ENCODE data around the gene CC2D1A. TPM values are rescaled to one million over a fixed set of nuclear protein-coding genes. Genes with fewer than 3 reads are reported as not detected.

CC2D1A gene
- total and polyA plus RNA-seq, 4 donors = 7.4 to 12.0 (median 9.9) TPM

DNA sequence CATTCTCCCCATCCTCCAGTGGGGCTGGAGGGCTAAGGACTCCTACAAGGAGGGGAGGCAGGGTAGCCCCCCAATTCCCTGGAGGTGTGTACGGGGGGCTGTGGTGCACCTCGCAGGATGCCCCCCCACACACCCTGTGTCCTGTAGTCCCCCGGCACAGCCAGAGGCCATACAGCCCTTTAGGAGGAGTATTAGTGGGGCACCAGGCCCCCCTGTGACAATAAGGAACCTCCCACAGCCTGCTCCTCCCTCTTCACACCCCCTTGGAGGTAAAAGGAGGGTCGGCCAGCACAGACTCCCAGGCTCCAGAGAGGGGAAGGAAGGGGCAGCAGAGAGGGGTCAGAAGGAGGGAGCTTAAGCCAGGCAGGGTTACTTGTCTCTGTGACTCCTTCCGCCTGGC, 29.2 kb upstream of the CC2D1A start, which contains the start of gene NANOS3:
TSS of gene NANOS3 (plus strand) at position 301 of the 400 bp plus-strand sequence. CDS start 115 bp downstream, outside the sequence.
- 49% methylated on average over 5 of the region's 5 CpGs for WGBS
- Histone ChIP-seq H3K9me3 (ENCODE audit: control insufficient read depth in 4 of 4, low read length in 3 of 4) (no peaks in the 10 kb centered on the region), H3K27me3 (ENCODE audit: control insufficient read depth in 4 of 4, insufficient read depth in 4 of 4, low read length in 3 of 4) (no peaks in the 10 kb centered on the region), H3K27ac (ENCODE audit: low read depth in 1 of 2, low read length in 2 of 2) (no peak within 1 kb of the TSS), H3K36me3 (ENCODE audit: control insufficient read depth in 4 of 4, insufficient read depth in 3 of 4, low read depth in 1 of 4, low read length in 3 of 4) (no peaks in the 10 kb centered on the region), H3K4me3 (ENCODE audit: low read depth in 1 of 3, low read length in 3 of 3) (no peak within 1 kb of the TSS), H3K9ac (ENCODE audit: low read depth in 1 of 2, low read length in 2 of 2) (no peak within 1 kb of the TSS), H3K4me1 (ENCODE audit: control insufficient read depth in 4 of 4, insufficient read depth in 4 of 4, low read length in 3 of 4) (peaks cover 0 to 10% (median 2%) of the 10 kb centered on the region in 4 donors)
- DNase-seq (ENCODE audit: low spot score) = no peak
- TF ChIP-seq RAD21 (IDR thresholded peaks at IDR 0.05) (no peak), NR2F2 (IDR thresholded peaks at IDR 0.05) (no peak), EGR1 (IDR thresholded peaks at IDR 0.05; ENCODE audit: low read depth in 2 of 2) (no peak), TAF1 (conservative IDR thresholded peaks at IDR 0.05) (no peak), SP1 (IDR thresholded peaks at IDR 0.05) (no peak), GABPA (IDR thresholded peaks at IDR 0.05 in 1 of 2, conservative IDR thresholded peaks at IDR 0.05 in 1 of 2) (no peak), HNF4A (conservative IDR thresholded peaks at IDR 0.05) (no peak), FOXA2 (IDR thresholded peaks at IDR 0.05) (no peak), RXRA (IDR thresholded peaks at IDR 0.05) (no peak), JUND (IDR thresholded peaks at IDR 0.05) (no peak)
- TF ChIP-seq, protein P1, sequence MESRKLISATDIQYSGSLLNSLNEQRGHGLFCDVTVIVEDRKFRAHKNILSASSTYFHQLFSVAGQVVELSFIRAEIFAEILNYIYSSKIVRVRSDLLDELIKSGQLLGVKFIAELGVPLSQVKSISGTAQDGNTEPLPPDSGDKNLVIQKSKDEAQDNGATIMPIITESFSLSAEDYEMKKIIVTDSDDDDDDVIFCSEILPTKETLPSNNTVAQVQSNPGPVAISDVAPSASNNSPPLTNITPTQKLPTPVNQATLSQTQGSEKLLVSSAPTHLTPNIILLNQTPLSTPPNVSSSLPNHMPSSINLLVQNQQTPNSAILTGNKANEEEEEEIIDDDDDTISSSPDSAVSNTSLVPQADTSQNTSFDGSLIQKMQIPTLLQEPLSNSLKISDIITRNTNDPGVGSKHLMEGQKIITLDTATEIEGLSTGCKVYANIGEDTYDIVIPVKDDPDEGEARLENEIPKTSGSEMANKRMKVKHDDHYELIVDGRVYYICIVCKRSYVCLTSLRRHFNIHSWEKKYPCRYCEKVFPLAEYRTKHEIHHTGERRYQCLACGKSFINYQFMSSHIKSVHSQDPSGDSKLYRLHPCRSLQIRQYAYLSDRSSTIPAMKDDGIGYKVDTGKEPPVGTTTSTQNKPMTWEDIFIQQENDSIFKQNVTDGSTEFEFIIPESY (IDR thresholded peaks at IDR 0.05) = no peak
- TF ChIP-seq, protein P2, sequence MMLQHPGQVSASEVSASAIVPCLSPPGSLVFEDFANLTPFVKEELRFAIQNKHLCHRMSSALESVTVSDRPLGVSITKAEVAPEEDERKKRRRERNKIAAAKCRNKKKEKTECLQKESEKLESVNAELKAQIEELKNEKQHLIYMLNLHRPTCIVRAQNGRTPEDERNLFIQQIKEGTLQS (IDR thresholded peaks at IDR 0.05) = no peak

DNA sequence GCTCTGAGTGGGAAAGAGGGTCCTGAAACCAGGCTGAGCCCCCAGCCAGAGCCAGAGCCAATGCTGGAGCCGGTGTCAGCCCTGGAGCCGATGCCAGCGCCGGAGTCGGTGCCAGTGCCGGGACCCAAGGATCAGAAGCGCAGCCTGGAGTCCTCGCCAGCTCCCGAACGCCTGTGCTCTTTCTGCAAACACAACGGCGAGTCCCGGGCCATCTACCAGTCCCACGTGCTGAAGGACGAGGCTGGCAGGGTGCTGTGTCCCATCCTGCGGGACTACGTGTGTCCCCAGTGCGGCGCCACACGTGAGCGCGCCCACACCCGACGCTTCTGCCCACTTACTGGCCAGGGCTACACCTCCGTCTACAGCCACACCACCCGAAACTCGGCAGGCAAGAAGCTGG, 28.7 kb upstream of the CC2D1A start:
- TF ChIP-seq JUND (IDR thresholded peaks at IDR 0.05) = no peak
- no peak for TF ChIP-seq FOXA1 (IDR thresholded peaks at IDR 0.05)
- TF ChIP-seq RXRA (IDR thresholded peaks at IDR 0.05) = no peak
- TF ChIP-seq, protein P3, sequence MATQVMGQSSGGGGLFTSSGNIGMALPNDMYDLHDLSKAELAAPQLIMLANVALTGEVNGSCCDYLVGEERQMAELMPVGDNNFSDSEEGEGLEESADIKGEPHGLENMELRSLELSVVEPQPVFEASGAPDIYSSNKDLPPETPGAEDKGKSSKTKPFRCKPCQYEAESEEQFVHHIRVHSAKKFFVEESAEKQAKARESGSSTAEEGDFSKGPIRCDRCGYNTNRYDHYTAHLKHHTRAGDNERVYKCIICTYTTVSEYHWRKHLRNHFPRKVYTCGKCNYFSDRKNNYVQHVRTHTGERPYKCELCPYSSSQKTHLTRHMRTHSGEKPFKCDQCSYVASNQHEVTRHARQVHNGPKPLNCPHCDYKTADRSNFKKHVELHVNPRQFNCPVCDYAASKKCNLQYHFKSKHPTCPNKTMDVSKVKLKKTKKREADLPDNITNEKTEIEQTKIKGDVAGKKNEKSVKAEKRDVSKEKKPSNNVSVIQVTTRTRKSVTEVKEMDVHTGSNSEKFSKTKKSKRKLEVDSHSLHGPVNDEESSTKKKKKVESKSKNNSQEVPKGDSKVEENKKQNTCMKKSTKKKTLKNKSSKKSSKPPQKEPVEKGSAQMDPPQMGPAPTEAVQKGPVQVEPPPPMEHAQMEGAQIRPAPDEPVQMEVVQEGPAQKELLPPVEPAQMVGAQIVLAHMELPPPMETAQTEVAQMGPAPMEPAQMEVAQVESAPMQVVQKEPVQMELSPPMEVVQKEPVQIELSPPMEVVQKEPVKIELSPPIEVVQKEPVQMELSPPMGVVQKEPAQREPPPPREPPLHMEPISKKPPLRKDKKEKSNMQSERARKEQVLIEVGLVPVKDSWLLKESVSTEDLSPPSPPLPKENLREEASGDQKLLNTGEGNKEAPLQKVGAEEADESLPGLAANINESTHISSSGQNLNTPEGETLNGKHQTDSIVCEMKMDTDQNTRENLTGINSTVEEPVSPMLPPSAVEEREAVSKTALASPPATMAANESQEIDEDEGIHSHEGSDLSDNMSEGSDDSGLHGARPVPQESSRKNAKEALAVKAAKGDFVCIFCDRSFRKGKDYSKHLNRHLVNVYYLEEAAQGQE (IDR thresholded peaks at IDR 0.05) = no peak
- no peak for TF ChIP-seq GABPA (IDR thresholded peaks at IDR 0.05 in 1 of 2, conservative IDR thresholded peaks at IDR 0.05 in 1 of 2)
- no peak for TF ChIP-seq RAD21 (IDR thresholded peaks at IDR 0.05)
- TF ChIP-seq SP1 (IDR thresholded peaks at IDR 0.05) = no peak
- TF ChIP-seq TAF1 (conservative IDR thresholded peaks at IDR 0.05) = no peak
- no peak for TF ChIP-seq YY1 (IDR thresholded peaks at IDR 0.05)
- TF ChIP-seq, protein P1 (IDR thresholded peaks at IDR 0.05) = no peak
- TF ChIP-seq NR2F2 (IDR thresholded peaks at IDR 0.05) = no peak
- H3K9me3 ChIP-seq (ENCODE audit: control insufficient read depth in 4 of 4, low read length in 3 of 4) = no peaks in the 10 kb centered on the region
- DNase-seq (ENCODE audit: low spot score) = no peak
- H3K4me3 ChIP-seq (ENCODE audit: low read depth in 1 of 3, low read length in 3 of 3) = no peak overlapping the region
- H3K27me3 ChIP-seq (ENCODE audit: control insufficient read depth in 4 of 4, insufficient read depth in 4 of 4, low read length in 3 of 4) = no peaks in the 10 kb centered on the region
- no peaks in the 10 kb centered on the region for H3K36me3 ChIP-seq (ENCODE audit: control insufficient read depth in 4 of 4, insufficient read depth in 3 of 4, low read depth in 1 of 4, low read length in 3 of 4)
- WGBS = 81% methylated on average over 27 of the region's 27 CpGs
- H3K9ac ChIP-seq (ENCODE audit: low read depth in 1 of 2, low read length in 2 of 2) = no peak overlapping the region
- peaks cover 0 to 10% (median 2%) of the 10 kb centered on the region in 4 donors for H3K4me1 ChIP-seq (ENCODE audit: control insufficient read depth in 4 of 4, insufficient read depth in 4 of 4, low read length in 3 of 4)
- H3K27ac ChIP-seq (ENCODE audit: low read depth in 1 of 2, low read length in 2 of 2) = no peak overlapping the region

All from liver (tissue), 9 donors.